ENCODE measurements around the gene RNASE1.

RNASE1 gene

GRCh38 chr14:20807304-20808161 is 4.9 kb upstream of the RNASE1 start:
- DNase-seq, result no peak

DNA sequence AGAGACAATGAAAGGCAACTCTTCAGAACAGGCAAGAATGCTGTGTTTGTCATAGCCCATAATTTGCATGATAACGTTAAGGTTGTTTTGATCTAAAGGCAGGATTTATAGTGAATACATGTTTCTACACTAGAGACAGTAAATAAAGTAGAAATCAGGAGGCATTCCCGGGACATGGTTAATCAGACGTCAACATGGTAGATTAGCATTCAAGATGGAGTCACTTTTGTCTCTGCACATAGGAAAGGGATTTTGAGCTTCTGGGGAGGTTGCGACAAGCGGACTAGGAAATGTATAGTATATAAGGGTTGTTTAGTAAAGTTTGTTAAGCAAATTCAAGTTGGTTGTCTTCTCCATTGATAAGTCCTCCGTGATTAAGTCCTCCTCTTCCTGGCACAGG is 2.8 kb upstream of the RNASE1 start:
- no peak for DNase-seq

DNA sequence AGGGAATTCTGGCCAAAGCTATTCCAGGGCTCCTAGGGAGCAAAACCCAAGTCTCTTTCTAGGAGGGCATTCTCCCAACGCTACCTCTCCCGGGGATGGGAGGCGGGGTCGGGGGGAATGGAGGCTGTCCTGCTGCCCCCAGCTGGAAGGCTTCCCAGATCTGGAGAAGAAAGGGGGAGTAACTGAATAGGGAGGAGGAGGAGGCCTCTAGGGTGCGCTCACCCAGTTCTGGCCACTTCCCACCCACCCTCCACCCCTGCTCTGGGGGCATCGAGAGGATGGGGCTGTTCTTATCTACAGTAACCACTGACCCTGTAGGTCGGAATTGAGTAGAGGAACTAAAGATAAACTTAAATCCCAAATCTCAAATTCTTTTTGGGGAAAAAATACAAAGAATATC is 579 bp upstream of the RNASE1 start:
- no peak for DNase-seq

DNA sequence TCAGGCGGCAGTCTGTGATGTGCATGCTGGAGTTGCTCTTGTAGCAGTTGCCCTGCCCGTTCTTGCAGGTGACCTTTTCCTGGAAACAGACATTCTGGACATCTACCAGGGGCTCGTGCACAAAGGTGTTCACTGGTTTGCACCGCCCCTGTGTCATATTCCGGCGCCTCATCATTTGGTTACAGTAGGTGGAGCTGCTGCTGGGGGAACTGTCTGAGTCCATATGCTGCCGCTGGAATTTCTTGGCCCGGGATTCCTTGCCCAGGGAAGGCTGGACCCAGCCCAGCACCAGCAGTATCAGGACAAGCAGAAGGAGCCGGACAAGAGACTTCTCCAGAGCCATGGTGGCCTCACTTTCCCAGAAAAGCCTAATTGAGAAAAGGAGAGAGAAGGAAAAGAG is 918 bp downstream of the RNASE1 start:
- no peak for DNase-seq

- no peak for DNase-seq
These were observed 2.6 kb downstream of the RNASE1 start for GRCh38 chr14:20799892-20800544.

- DNase-seq, result no peak
These were observed 3.2 kb downstream of the RNASE1 start for GRCh38 chr14:20799456-20799891.

GRCh38 chr14:20798932-20799331 is 3.7 kb downstream of the RNASE1 start:
- DNase-seq, result no peak

DNA sequence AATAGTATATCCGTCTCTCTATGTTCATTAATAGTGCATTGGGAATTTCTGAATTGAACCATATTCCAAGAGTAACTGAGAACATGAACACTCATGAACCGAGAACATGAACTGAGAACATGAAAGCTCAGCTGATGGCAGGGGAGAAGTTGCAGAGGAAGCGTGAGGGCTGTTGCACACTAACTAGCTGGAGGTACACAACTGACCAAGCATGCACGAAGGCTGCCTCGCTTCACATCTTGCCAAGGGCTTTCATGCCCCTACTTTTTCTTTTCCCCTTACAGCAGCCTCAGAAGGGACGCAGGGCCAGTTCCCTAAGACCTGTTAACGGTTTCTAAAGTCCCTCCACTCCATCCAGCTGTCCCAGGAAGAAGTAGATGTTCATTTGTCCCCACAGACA is 4.3 kb downstream of the RNASE1 start:
- no peak for DNase-seq

DNA sequence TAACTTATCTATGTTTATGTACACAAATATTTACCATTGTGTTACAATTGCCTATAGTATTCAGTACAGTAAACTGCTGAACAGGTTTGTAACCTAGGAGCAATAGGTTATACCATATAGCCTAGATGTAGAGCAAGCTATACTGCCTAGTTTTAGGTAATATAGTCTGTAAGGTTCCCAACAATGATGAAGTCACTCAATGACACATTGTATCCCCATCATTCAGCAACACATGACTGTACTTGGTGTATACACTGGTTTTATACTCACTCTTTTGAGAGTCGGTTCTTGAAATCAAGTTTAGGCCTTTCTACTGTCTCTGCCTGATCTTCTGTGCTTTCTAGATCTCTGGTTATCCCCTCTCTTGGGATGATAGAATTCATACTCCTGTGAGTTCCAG is 5.5 kb downstream of the RNASE1 start:
- DNase-seq, result no peak

DNA sequence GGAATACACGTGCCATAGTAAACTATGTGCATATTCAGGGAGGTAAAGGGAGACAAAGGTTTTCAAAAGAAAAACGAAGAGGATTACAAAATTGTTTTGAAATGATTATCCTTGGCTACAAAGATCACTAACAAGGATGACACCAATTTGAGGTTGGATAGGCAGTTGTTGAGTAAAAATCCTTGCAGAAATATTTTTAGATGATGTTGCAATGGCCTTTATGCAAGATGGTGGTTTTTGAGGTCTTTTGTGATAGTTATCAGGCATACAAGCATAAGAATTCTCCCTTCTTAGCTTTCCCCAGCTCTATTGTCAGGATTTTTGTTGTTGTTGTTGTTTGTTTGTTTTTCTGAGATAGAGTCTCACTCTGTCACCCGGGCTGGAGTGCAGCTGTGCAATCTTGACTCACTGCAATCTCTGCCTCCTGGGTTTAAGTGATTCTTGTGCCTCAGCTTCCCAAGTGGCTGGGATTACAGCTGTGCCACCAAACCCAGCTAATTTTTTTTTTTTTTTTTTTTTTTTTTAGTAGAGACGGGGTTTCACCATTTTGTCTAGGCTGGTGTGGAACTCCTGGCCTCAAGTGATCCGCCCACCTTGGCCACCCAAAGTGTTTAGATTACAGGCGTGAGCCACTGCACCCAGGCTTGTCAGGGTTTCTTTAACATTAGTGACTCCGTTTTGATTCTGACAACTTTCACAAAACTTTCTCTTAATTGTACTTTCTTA is 7.8 kb downstream of the RNASE1 start:
- DNase-seq, result no peak

DNA sequence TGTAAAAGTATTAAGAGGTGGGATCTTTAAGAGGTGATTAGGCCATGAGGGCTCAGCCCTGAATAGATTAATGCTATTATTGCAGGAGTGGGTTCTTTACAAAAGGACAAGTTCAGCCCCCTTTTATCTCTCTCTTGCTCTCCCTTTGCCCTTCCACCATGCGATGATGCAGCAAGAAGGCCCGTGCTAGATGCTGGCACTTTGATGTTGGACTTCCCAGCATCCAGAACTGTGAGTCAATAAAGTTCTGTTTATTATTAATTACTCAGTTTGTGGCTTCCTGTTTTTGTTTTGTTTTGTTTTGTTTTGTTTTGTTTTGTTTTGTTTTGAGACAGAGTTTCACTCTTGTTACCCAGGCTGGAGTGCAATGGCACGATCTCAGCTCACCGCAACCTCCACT is 10.1 kb downstream of the RNASE1 start:
- DNase-seq, result no peak

DNA sequence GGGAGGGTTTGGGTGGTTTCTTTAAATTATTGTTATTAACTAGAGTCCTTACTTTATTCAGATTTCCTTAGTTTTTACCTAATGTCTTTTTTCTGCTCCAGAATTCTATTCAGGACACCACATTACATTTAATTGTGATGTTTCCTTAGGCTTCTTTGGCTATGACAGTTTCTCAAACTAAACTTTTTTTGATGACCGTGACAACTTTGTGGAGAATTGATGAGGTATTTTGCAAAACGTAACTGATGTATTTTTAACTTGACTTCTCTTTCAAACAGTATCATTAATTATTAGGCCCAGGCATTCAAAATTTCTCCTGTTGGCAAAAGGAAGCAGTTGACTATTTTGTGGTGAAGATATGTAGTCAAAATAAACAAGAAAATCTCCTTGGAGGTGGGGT is 11.0 kb downstream of the RNASE1 start:
- no peak for DNase-seq

GRCh38 chr14:20791187-20791586 is 11.5 kb downstream of the RNASE1 start:
- DNase-seq, result no peak

- DNase-seq, result no peak
These were observed 12.1 kb downstream of the RNASE1 start for GRCh38 chr14:20790464-20791116.

GRCh38 chr14:20789230-20789813 is 13.3 kb downstream of the RNASE1 start:
- DNase-seq, result no peak

- no peak for DNase-seq
These were observed 15.6 kb downstream of the RNASE1 start for GRCh38 chr14:20787025-20787424.

DNA sequence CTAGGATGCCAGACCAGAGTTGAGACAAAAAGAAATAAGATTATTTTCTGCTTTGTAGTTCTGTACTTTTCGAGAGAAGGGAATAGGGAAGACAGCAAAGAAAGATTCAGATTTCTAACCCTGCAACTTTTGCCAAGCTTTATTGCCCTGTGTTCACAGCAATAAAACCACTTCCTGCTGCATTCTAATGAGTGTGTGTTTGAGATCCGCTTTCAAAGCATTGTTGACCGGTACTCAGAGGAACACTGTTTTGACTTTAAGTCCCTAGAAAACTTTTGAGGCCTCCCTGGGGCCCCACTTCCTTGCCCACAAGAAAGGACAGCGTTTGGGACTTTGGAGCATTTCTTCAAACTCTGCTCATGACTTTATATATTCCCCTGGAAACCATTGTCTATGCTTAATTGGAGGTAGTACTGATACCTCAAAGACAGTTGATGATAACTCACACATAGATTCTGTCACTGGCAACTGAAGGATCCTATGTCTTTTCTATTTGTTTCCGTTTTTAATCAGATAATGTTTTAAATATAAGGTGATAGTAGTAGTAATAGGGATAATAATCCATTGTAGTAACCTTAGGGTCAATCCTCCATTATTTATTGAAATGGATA is 20.3 kb downstream of the RNASE1 start:
- DNase-seq, result no peak

DNA sequence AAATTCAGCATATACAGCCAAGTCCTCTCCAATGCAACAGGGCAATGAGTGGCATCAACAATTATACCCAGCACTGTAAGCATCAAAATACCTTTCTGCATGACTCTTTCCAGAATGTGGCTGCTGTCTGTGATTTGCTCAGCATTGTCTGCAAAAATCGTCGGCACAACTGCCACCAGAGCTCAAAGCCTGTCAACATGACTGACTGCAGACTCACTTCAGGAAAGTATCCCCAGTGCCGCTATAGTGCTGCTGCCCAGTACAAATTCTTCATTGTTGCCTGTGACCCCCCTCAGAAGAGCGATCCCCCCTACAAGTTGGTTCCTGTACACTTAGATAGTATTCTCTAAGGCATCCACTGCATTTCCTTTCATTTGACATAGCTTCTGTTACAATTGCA is 20.8 kb downstream of the RNASE1 start:
- peak; percentile 4 for DNase-seq

GRCh38 chr14:20775901-20776300 is 26.7 kb downstream of the RNASE1 start:
- DNase-seq, result no peak

- DNase-seq, result no peak
These were observed 27.6 kb downstream of the RNASE1 start for GRCh38 chr14:20775043-20775442.

DNA sequence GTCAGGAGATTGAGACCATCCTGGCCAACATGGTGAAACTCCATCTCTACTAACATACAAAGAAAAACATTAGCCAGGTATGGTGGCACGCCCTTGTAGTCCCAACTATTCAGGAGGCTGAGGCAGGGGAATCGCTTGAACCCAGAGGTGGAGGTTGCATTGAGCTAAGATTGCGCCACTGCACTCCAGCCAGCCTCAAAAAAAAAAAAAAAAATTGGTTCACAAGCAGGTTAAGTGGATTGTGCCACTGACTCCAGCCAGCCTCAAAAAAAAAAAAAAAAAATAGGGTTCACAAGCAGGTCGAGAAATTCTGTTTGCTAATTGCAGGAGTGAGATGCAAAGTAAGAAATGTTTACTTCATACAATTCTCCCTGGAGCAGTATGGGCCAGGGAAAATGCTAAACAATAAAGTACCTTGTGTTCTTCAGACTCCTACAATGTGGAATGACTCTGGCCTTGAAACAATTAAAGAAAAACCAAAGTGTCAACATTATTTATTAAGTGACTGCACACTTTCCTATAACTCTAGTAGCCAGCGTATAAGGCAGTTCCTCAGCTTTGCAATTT is 28.3 kb downstream of the RNASE1 start:
- DNase-seq, result no peak

DNA sequence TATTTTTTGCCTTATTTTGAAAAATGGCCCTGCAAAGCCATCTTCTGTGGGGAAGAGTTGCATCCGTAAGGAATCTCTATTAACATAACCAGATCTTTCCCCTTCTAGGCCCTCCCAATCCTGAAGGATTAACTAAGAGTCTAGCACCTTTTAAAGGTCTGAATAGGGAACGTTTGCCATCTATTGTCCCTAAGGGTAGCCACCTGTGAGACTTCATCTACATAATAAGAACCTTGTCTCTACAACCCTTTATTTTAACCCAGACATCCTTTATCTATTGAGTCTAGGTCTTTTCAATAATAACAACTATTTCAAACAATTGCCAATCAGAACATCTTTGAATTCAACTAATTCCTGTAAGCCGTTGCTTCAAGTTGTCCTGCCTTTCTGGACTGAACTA is 30.0 kb downstream of the RNASE1 start:
- DNase-seq, result no peak
